ENCODE results near the gene SPRN.
"Not testable (repeated sequence)": the region's sequence is repeated elsewhere in the genome, so short reads cannot be mapped to it uniquely, and the experiment has no call there.

The SPRN gene

DNA sequence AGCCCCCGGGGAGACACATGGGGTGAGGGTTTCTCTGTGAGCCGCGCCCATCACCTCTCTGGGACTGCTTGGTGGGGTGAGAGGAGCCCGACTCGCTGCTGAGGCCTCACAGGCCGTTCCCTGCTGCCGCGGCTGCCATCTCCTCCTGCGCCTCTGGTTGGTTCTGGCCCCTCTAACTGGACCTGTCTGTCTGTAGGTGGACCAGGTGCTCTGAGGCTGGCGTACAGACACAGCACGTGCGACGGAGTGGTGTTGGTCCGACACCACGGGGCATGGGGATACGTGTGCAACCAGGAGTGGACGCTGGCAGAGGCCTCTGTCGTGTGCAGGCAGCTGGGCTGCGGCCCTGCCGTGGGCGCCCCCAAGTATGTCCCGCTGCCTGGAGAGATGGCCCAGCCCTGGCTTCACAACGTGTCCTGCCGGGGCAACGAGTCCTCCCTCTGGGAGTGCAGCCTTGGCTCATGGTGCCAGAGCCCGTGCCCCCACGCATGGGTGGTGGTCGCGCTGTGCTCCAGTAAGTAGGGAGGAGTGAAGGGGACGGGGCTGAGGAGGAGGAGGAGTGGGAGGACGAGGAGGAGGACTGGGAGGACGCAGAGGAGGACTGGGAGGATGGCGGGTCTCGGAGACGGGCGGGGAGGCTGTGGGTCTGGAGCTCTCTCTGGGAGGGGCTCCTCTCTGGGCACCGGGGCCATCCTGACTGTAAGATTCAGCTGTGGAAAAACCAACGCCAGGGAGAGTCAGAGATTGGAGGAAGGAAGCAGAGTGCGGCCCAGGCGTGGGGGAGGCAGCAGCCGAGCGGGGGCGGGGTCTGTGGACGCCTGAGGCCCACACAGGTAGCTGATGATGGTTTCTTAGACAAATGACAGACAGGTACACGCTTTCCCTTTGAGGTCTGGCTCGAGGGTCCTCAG, 31.9 kb upstream of the SPRN start:
- DNase-seq (ENCODE audit: low read depth): no peak

DNA sequence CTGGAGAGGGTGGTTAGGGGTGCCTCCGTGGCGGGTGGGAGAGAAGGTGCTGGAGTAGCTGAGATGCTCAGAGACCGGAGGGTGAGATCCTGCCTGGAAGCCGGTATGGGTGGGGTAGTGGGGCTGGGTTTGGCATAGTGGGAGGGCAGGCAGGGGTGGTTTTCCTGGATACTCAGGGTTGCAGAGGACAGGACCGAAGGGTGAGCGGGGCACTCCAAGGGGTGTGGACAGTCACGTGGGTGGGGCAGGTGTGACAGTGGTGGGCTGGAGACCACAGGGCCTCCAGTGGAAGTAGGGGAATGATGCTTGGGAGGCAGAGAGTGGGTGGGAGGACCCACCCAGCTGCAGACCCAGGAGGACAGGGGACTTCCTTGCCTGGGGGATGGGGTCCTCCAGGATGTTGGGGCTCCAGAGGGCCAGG, 31.2 kb upstream of the SPRN start:
- DNase-seq (ENCODE audit: low read depth): no peak

DNA sequence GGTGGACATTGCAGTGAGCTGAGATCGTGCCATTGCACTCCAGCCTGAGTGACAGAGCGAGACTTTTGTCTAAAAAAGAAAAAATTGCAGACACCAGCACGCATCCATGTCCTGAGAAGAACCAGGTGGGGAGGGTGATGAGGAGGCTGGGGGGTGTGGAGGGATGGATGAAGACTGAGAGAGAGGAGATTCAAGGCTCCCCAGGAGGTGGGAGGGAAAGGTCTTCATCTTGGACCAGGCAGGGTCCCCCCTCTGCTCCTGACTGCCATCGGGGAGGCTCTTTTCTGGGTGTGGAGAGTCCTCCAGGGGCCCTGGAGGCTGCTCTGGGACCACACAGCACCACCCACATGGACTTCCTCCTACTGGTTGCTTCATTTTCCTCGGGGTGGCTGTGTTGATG, 30.8 kb upstream of the SPRN start:
- no peak for DNase-seq (ENCODE audit: low read depth)

DNA sequence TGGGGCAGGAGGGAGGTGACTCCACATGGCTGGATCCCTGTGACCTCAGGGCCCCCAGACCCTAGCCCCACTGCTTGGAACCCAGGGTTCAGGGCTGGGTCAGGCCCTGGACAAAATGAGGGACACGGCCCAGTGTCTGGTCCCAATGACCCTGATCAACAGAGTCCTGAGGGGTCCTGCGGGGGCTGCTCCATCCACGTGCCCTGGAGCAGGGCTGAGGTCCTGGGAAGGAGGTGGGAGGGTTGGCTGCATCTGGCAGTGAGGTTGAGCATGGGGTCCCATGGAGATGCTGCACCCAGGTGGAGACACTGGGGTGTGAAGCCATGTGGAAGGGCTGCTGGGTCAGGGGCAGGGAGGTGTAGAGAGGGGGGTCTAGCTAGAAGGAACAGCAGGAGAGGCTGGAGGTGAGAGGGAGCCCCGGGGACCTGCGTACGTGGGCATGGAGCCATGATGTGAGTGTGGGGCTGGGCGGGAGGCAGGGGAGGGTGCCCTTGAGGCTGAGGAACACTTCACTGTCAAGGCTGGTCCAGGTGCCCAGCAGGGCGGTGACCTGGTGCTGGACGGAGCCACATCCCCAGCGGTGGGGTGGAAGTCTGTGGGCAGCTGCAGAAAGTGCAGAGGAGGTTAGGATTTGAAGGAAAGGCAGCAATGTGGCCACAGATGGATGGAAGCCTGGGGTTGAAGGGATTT, 29.9 kb upstream of the SPRN start:
- DNase-seq (ENCODE audit: low read depth): no peak

DNA sequence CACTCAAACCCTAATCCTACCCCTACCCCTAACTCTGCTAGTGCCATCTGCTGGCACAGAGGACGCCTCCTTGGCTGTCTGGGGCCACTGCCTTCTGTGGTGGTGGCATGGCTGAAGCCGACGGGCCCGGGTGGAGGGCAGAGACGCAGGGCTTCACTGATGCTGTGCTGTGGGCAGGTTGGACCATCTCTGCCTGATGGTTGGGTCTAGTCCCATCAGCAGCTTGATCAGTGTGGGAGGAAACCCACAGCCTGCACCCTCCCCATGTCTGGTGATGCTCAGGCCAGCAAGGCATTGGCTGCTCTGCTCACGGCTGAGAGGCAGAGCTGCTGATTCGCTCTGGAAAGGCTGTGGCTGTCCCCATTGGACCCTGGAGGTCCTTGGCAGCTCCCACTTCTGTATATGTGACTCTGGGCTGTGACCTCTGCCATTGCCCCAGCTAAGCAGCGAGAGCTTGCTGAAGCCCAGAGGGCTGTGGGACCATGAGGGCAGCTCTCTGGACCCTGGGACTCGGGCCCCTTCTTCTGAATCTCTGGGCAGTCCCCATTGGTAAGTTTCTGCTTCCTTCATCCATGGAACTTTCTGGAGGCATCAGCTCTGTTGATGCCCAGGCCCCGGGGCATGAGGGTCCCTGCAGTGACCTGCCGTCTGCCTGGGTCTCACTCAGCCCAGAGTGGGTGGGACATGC, 29.2 kb upstream of the SPRN start, which contains the start of gene SCART1:
Gene SCART1 (plus strand): TSS at position 430 of the 688 bp plus-strand sequence. CDS start 53 bp downstream, at position 483.
- no peak for DNase-seq (ENCODE audit: low read depth)

DNA sequence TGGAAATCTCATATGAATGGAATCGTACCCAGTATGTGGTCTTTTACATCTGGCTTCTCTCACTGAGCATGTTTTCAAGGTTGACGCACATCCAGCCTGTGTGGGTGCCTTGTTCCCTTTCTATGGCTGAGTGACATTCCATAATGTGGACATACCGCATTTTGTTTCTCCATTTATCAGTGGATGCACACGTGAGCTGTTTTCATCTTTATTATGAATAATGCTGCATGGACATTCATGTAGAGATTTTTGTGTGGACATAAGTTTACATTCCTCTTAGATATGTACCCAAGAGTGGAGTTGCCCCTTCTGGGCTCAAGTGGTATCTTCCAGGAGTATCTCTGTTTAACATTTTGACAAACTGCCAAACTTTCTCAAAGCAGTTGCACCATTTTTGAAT, 28.0 kb upstream of the SPRN start:
- no peak for DNase-seq (ENCODE audit: low read depth)

- DNase-seq (ENCODE audit: low read depth): no peak
These were observed 26.9 kb upstream of the SPRN start for GRCh38 chr10:133451346-133451745.

DNA sequence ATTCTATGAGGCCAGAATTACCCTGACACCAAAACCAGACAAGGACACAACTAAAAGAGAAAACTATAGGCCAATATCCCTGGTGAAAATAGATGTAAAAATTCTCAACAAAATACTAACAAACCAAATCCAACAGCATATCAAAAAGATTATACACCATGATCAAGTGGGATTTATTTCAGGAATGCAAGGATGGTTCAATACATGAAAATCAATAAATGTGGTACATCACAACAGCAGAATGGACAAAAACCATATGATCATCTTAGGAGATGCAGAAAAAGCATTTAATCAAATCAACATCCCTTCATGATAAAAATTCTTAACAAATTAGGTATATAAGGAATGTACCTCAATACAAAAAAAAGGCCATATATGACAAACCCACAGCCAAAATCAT, 23.7 kb upstream of the SPRN start:
- DNase-seq (ENCODE audit: low read depth): no peak

DNA sequence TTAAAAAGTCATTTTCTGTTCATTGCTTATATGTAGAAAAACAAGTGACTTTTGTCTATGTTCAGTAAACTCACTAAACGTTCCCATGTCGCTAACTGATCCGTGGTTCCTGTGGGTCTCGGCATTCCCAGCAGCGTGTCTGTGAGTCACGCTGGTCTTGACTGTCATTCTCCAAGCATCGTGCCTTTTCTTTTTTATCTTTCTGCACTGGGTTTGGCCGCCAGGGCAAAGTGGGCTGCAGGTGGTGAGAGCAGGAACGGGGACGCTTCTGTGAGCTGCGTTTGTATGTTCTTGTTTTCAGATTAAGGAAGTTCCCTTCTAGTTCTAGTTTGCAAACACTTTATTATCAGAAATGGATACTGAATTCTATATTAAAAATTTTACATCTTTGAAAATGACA, 22.6 kb upstream of the SPRN start:
- DNase-seq (ENCODE audit: low read depth): no peak

DNA sequence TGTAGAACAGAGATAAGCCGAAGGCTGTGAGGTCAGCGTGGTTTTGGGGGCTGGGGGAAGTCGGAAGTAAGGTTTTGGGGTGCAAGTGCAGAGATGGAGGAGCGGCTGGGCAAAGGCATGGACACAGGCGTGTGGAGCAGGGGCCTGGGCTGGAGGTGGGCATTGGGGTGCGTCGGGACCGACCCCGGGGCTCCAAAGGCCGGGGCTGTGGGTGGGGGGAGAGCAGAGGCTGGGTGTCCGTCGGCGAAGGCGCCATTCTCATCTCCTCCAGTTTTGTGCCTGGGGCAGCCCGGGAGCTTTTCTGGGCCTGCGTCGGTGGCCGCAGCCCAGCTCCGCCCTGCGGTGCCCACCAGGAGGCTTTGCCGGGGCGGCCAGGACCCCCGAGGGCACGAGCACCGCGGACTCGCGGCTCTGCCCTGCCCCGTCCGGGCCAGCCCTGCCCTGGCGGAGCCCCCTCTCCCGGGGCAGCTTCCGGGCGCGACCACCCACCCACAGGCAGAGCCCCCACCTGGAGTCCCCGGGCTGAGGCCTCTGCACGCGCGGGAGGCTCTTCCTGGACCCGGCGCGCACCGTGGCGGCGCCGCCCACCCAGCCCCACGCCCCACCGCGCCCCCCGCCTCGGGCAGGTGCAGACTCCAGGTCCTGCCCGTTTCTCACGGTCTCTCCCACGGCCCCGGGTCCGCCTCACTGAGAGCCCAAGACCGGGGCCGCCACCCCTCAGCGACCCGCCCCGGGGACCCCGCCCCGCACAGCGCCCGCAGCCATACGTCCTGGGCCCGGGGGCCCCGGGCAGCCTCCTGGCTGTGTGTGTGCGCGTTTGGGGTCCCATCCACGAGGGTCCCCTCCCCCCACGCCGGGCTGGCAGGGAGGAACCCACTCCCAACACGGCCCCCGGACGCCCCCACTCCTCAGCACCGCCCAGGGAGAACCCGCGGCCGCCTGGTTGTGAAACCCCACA, 21.6 kb upstream of the SPRN start:
- no peak for DNase-seq (ENCODE audit: low read depth)

GRCh38 chr10:133445268-133445732, 20.9 kb upstream of the SPRN start:
- DNase-seq (ENCODE audit: low read depth): no peak

- DNase-seq (ENCODE audit: low read depth): no peak
These were observed 20.2 kb upstream of the SPRN start for GRCh38 chr10:133444342-133445267.

DNA sequence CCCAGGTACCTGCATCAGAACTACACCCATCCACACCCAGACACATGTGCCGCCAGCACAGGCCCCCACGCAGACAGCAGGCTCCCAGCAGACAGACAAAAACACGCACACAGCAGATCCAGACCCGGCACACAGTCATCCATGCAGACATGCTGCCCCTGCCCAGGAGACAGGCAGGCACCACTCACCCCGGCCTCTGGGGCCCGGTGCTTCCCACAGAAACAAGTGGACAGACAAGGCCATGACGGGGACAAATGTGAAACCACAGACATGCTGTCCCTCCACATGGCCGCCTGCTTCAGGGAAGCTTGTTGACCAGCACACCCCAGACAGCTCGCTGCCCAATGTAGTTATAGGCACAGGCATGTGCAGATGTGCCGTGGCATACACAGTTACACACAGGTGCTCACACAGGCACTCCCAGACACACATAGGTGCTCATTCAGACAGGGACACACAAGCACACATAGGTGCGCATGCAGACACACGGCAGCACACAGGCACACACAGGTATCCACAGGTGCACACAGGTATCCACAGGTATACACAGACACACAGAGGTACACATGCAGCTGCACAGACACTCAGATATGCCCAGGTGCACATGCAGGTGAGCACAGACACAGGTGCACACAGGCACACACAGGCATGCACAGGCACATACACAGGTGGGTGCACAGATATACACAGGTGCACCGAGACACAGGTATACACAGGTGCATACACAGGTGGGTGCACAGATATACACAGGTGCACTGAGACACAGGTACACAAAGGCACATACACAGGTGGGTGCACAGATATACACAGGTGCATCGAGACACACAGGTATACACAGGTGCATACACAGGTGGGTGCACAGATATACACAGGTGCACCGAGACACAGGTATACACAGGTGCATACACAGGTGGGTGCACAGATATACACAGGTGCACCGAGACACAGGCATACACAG, 18.8 kb upstream of the SPRN start:
- DNase-seq (ENCODE audit: low read depth): no peak

DNA sequence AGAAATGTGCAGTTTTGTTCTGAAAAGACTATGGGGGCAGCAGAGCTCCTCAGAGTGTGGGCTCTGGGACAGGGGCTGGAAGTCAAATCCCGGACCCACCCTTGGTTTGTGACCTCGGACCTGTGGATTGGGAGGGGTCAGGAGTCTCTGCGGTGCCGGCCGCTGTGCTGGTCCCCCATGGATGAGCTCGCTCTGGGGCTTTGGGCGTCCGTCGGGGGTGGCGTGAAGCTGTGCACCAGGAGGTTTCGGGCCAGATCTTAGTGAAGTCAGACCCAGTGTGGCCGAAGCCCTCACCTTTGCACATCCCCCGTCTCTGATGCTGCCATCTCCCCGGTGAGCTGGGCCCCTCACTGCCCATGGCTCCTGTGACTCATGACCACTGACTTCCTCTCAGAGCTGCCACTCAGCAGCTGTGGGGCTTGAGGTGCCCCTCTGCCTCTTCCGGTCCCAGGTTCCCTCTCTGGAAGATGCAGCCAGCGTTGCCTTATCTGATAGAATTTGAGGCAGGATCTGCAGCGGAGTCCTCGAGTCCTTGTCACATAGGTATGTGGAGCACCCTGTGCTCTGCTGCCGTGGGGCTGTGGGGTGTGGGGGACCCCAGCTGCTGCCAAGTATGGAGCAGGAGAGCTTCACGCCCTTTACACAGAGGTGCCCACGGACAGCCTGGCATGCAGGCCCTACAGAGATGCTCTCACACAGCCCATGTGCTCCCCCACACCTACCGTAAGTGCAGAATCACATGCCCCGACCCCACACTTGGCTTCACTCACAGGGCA, 18.0 kb upstream of the SPRN start:
- no peak for DNase-seq (ENCODE audit: low read depth)

DNA sequence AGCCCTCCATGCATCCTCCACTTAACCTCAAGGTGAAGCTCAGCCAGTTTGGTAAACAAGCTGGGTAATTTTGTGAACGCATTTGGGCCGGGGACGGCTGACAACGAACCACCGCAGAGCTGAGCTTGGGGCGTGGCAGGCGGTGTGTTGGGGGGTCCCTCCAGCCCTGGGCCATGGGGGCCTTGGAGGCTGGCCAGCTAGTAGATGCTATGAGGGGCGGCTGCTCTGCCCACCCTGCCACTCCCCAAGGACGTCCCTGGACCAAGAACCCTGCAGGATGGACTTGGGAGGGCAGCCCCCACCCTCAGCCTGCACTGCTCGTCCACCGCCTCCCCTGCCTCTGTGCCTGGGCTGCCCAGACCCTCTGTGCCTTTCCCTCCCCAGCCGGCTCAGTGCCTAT, 17.4 kb upstream of the SPRN start:
- DNase-seq (ENCODE audit: low read depth): no peak

GRCh38 chr10:133441356-133441755, 16.9 kb upstream of the SPRN start:
- not testable (repeated sequence) for DNase-seq (ENCODE audit: low read depth)

DNA sequence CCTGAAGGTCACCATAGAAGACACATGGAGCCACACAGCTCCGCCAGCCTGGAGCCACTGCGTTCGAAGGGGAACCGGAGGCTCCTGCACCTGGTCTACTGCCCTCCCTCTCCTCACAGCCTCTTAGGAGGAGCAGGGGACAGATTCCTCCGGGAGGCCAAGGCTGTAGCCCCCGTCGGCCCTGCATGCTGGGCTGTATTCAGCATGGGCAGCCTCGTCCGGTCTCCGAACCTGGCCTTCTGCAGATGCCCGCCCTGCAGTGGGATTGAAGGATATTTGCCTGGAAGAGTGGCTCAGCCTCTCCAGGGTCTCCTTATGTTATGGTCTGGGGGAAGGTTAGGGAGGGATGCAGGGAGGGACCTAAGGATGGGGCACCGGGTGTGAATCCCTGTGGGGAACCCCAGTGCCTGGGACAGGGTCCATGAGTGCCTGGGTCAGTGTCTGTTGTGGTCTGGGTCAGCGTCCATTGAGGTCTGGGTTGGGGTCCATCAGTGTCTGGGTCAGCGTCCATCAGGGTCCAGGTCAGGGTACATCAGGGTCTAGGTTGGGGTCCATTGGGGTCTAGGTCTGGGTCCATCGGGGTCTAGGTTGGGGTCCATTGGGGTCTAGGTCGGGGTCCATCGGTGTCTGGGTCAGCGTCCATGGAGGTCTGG, 16.3 kb upstream of the SPRN start:
- DNase-seq (ENCODE audit: low read depth): no peak
